GM23338 (cell line): ENCODE results near the gene SPPL2C. TPM values are rescaled to one million over a fixed set of nuclear protein-coding genes. Genes with fewer than 3 reads are reported as not detected.

ENCODE experiments used
- CREB1 ChIP-seq: fragments of 250-450 bp; sonication (Bioruptor Pico); IDR thresholded peaks from 2 replicates; pipeline ENCODE4 v1.5.0; 2020; ENCODE audit warnings: low read depth, mild to moderate bottlenecking, moderate library complexity
- ETS1 ChIP-seq: IDR thresholded peaks from 2 replicates; pipeline ENCODE4 v1.6.1; 2016; ENCODE audit warnings: antibody characterized with exemption
- JUNB ChIP-seq: IDR thresholded peaks from one replicate; pipeline ENCODE4 v1.6.1; 2016; ENCODE audit warnings: antibody characterized with exemption; ENCODE audit not compliant: unreplicated experiment
- NANOG ChIP-seq: IDR thresholded peaks from 2 replicates; pipeline ENCODE4 v1.6.1; 2016; ENCODE audit warnings: antibody characterized with exemption, borderline replicate concordance
- POLR2AphosphoS5 ChIP-seq: IDR thresholded peaks from 2 replicates; pipeline ENCODE4 v1.6.1; 2016; ENCODE audit warnings: antibody characterized with exemption, low read depth
- STAT1 ChIP-seq: IDR thresholded peaks from one replicate; pipeline ENCODE4 v1.6.1; 2016; ENCODE audit warnings: antibody characterized with exemption; ENCODE audit not compliant: unreplicated experiment
- ZNF114 ChIP-seq: fragments of 250-450 bp; sonication (Bioruptor Pico); IDR thresholded peaks from 2 replicates; pipeline ENCODE4 v1.5.0; 2020; ENCODE audit warnings: mild to moderate bottlenecking, moderate library complexity
- polyA plus RNA-seq: library from polyadenylated mRNA; unstranded; fragments of >200 nt; fragmentation: Nextera tagmentation; extraction: Ambion mirVana; gene quantifications from 2 replicates; pipeline ENCODE4 v1.2.1, GENCODE V29; 2016
- total RNA-seq: library from RNA; depleted of rRNA; stranded (reverse); fragments of >200 nt; shearing (Covaris generic); gene quantifications from 2 replicates; pipeline ENCODE4 v1.2.3, GENCODE V29; 2014
- TF ChIP-seq, protein P1 (sequence below): fragments of 250-450 bp; sonication (Bioruptor Pico); IDR thresholded peaks from 2 replicates; pipeline ENCODE4 v1.5.0; 2020; ENCODE audit warnings: mild to moderate bottlenecking, moderate library complexity
- TF ChIP-seq, protein P2 (sequence below): IDR thresholded peaks from one replicate; pipeline ENCODE4 v1.6.1; 2018; ENCODE audit warnings: antibody characterized with exemption; ENCODE audit not compliant: unreplicated experiment

Gene SPPL2C
- total and polyA plus RNA-seq, 2 experiments from 2014 or later: 0.14 TPM; not detected in 1

DNA sequence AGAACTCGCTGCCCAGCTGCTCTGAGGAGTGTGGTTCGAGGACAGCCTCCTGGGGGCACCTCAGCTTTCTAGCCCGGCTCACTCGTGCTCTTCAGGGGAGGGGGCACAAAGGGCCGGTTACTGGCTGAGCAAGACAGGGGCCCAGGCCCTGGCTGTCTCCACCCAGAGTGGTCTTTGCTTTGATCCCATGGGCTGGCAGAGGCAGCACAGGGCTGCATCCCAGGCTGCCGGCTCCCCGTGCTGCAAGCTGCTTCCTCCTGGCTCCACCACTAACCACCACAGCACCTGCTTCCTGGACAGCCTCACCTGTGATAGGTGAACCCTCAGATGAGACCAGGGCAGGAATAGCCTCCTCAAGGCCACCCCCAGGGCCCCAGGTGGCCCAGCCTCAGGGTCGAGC lies 6.8 kb downstream of the SPPL2C start (continued):
- TF ChIP-seq, protein P1, sequence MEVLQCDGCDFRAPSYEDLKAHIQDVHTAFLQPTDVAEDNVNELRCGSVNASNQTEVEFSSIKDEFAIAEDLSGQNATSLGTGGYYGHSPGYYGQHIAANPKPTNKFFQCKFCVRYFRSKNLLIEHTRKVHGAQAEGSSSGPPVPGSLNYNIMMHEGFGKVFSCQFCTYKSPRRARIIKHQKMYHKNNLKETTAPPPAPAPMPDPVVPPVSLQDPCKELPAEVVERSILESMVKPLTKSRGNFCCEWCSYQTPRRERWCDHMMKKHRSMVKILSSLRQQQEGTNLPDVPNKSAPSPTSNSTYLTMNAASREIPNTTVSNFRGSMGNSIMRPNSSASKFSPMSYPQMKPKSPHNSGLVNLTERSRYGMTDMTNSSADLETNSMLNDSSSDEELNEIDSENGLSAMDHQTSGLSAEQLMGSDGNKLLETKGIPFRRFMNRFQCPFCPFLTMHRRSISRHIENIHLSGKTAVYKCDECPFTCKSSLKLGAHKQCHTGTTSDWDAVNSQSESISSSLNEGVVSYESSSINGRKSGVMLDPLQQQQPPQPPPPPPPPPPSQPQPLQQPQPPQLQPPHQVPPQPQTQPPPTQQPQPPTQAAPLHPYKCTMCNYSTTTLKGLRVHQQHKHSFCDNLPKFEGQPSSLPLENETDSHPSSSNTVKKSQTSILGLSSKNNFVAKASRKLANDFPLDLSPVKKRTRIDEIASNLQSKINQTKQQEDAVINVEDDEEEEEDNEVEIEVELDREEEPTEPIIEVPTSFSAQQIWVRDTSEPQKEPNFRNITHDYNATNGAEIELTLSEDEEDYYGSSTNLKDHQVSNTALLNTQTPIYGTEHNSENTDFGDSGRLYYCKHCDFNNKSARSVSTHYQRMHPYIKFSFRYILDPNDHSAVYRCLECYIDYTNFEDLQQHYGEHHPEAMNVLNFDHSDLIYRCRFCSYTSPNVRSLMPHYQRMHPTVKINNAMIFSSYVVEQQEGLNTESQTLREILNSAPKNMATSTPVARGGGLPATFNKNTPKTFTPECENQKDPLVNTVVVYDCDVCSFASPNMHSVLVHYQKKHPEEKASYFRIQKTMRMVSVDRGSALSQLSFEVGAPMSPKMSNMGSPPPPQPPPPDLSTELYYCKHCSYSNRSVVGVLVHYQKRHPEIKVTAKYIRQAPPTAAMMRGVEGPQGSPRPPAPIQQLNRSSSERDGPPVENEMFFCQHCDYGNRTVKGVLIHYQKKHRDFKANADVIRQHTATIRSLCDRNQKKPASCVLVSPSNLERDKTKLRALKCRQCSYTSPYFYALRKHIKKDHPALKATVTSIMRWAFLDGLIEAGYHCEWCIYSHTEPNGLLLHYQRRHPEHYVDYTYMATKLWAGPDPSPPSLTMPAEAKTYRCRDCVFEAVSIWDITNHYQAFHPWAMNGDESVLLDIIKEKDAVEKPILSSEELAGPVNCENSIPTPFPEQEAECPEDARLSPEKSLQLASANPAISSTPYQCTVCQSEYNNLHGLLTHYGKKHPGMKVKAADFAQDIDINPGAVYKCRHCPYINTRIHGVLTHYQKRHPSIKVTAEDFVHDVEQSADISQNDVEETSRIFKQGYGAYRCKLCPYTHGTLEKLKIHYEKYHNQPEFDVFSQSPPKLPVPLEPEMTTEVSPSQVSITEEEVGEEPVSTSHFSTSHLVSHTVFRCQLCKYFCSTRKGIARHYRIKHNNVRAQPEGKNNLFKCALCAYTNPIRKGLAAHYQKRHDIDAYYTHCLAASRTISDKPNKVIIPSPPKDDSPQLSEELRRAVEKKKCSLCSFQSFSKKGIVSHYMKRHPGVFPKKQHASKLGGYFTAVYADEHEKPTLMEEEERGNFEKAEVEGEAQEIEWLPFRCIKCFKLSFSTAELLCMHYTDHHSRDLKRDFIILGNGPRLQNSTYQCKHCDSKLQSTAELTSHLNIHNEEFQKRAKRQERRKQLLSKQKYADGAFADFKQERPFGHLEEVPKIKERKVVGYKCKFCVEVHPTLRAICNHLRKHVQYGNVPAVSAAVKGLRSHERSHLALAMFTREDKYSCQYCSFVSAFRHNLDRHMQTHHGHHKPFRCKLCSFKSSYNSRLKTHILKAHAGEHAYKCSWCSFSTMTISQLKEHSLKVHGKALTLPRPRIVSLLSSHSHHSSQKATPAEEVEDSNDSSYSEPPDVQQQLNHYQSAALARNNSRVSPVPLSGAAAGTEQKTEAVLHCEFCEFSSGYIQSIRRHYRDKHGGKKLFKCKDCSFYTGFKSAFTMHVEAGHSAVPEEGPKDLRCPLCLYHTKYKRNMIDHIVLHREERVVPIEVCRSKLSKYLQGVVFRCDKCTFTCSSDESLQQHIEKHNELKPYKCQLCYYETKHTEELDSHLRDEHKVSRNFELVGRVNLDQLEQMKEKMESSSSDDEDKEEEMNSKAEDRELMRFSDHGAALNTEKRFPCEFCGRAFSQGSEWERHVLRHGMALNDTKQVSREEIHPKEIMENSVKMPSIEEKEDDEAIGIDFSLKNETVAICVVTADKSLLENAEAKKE: no peak
- TF ChIP-seq POLR2AphosphoS5: no peak
- TF ChIP-seq ETS1: no peak
- TF ChIP-seq CREB1: no peak
- TF ChIP-seq JUNB: no peak
- TF ChIP-seq, protein P2, sequence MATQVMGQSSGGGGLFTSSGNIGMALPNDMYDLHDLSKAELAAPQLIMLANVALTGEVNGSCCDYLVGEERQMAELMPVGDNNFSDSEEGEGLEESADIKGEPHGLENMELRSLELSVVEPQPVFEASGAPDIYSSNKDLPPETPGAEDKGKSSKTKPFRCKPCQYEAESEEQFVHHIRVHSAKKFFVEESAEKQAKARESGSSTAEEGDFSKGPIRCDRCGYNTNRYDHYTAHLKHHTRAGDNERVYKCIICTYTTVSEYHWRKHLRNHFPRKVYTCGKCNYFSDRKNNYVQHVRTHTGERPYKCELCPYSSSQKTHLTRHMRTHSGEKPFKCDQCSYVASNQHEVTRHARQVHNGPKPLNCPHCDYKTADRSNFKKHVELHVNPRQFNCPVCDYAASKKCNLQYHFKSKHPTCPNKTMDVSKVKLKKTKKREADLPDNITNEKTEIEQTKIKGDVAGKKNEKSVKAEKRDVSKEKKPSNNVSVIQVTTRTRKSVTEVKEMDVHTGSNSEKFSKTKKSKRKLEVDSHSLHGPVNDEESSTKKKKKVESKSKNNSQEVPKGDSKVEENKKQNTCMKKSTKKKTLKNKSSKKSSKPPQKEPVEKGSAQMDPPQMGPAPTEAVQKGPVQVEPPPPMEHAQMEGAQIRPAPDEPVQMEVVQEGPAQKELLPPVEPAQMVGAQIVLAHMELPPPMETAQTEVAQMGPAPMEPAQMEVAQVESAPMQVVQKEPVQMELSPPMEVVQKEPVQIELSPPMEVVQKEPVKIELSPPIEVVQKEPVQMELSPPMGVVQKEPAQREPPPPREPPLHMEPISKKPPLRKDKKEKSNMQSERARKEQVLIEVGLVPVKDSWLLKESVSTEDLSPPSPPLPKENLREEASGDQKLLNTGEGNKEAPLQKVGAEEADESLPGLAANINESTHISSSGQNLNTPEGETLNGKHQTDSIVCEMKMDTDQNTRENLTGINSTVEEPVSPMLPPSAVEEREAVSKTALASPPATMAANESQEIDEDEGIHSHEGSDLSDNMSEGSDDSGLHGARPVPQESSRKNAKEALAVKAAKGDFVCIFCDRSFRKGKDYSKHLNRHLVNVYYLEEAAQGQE: no peak
- TF ChIP-seq NANOG: no peak
- TF ChIP-seq STAT1: no peak
- no peak for TF ChIP-seq ZNF114
